Activated CD4-positive, alpha-beta T cell treated with anti-CD3 and anti-CD28 coated beads, Interleukin-2, amount 50 U/mL, for 16 hours (primary cell): ENCODE measurements around the gene HMBS.
"Not testable (repeated sequence)": the region's sequence is repeated elsewhere in the genome, so short reads cannot be mapped to it uniquely, and the experiment has no call there.

ENCODE experiments used
- DNase-seq: peaks from one replicate; pipeline ENCODE4 v3.0.0-alpha.2; 2020

HMBS gene

GRCh38 chr11:119103161-119103664, 18.5 kb downstream of the HMBS start:
- not testable (repeated sequence) for DNase-seq

- DNase-seq: no peak
These were observed 19.1 kb downstream of the HMBS start for GRCh38 chr11:119103793-119104192.

- DNase-seq: peak; percentile 94
These were observed 22.2 kb downstream of the HMBS start, which contains the start of gene C2CD2L for GRCh38 chr11:119106564-119107537. Gene C2CD2L, plus strand, starts transcription at chr11:119107344. Its CDS starts 398 bp downstream, at chr11:119107742.

DNA sequence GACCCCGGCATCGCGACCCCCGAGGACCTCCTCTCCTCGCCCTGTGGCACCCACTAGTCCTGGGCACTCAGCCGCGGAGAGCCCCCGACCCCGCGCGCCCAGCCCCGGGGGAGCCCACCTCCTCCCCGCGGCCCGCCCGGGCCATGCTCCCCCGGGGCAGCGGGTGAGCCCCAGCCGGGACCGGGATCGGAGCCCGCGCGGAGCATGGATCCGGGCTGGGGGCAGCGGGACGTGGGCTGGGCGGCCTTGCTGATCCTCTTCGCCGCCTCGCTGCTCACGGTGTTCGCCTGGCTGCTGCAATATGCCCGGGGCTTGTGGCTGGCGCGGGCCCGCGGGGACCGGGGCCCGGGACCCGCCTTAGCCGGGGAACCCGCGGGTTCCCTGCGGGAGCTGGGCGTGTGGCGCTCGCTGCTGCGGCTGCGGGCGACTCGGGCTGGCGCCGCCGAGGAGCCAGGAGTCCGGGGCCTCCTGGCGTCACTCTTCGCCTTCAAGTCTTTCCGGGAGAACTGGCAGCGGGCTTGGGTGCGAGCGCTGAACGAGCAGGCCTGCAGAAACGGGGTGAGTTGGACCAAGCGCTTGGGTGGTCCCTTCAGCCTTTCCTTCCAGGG, 23.0 kb downstream of the HMBS start:
- DNase-seq: no peak

DNA sequence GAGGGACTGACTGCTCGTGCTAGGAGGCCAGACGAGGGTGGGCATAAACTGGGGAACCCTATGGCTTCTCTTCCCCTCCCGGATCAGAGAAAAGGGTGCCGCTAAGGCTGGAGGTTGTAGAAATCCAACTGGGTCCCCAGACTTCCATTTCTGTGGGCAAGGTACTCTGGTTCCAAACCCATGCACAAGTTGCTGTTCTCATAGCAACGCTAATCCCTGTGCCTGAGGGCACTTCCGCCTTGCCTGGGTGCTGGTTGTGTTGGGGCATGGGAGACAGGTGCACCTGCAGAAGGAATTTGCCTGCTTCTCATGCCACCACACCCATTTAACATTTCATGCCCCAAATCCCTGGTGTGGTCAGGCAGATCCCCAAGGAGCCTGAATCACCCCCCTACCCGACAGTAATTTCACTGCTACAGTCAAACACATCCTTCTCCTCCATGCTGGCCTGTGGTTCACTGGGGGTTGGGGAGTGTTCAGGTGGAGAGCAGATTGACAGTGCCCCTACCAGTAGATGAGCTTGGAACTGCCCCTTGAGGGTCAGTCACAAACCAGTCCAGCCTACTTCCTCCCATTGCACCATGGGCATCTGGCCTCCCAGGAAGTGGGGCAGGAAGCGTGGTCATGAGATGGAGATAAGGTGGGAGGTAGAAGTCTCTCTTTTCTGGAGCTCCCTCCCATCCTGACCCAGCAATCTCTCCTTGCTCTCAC, 23.6 kb downstream of the HMBS start:
- DNase-seq: peak; percentile 51

DNA sequence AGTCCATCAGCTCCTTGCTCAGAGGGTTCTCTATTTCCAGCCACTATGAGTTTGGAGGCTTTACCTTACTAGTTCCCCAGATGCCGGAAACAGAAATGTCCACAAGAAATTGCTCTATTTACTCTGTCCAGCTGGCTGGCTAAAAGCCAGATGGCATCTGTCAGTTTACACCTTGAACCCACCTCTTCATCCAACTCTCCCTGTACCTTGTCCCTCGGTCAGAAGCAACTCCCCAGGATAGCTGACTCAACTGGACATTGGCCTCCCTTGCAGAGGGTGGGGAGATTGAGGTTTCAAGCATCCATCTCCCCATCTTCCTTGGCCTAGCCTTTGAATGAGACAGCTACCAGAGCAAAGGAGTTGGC, 24.2 kb downstream of the HMBS start:
- DNase-seq: no peak

DNA sequence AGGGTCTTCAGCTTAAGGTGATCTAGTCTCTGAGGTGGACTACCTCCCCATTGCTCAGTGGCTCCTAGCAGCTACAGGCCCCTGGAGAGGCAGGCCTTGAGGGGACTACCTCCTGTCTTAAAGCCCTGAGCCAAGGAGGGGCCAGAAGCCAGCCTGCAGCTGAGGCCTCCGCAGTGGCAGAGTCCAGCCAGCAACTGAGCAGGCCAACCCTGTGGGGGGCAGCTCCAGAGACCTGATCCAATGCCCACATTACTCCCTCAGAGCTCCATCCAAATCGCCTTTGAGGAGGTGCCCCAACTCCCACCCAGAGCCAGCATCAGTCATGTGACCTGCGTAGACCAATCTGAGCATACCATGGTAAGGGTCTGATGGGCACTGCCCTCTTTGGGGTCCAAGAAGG, 25.2 kb downstream of the HMBS start:
- DNase-seq: no peak

DNA sequence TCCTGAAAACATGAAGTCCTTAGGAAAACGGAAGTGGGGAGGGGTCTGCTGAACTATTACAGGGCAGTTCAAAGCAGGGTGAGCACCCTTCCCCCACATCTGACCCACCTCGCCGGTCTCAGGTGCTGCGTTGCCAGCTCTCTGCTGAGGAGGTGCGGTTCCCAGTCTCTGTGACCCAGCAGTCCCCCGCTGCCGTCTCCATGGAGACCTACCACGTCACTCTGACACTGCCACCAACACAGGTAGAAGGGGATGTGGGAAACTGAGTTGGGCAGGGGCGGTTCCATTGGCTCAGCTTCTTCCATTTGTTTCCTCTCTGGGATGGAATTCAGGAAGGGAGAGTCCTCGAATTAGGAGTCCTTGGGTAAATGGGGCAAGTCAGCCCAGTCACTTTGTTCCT, 25.8 kb downstream of the HMBS start:
- DNase-seq: no peak

- no peak for DNase-seq
These were observed 26.8 kb downstream of the HMBS start for GRCh38 chr11:119111361-119111925.

DNA sequence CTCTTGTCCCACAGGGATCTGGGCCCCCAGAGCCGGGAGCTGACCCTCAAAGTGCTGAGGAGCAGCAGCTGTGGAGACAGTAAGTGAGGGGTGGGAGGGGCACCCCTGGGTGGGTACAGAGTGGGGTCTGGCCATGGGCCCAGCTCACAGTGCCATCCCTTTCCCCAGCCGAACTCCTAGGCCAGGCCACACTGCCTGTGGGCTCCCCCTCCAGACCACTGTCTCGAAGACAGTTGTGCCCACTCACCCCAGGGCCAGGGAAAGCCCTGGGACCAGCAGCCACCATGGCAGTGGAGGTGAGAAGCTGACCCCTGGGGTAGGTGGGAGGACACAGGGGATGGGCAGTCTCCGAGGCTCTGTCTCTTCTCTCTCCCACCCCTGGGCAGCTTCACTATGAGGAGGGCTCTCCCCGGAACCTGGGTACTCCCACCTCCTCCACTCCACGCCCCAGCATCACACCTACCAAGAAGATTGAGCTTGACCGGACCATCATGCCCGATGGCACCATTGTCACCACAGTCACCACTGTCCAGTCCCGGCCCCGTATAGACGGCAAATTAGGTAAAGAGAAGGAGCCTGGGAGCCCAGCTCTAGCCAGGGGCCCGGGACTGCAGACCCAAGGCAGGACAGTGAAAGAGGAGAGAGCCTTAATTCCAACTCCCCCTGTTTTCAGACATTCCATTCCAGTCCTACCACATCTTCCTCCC, 27.8 kb downstream of the HMBS start:
- DNase-seq: no peak

- no peak for DNase-seq
These were observed 29.0 kb downstream of the HMBS start for GRCh38 chr11:119113716-119114115.

DNA sequence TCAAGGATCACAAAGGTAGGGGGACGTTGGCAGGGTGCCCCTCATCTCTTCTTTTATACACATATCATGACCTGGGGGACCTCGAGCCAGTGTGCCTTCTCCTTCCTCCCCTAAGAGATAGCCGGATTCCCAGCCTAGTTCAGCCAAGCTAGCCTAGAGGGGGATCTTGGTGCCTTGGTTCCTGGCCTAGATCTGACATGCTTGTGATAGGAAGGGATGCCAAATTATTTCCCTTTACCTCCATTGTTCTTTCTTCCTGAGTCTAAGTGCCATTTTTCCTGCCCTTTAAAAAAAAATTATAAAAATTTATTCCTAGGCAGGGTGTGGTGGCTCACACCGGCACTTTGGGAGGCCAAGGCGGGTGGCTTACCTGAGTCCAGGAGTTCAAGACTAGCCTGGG, 29.7 kb downstream of the HMBS start:
- no peak for DNase-seq

GRCh38 chr11:119115484-119116234, 31.0 kb downstream of the HMBS start:
- no peak for DNase-seq

- DNase-seq: no peak
These were observed 31.5 kb downstream of the HMBS start for GRCh38 chr11:119116235-119116594.

GRCh38 chr11:119116601-119117000, 31.9 kb downstream of the HMBS start:
- DNase-seq: no peak

GRCh38 chr11:119117004-119117706, 32.5 kb downstream of the HMBS start:
- no peak for DNase-seq

- DNase-seq: no peak
These were observed 33.5 kb downstream of the HMBS start for GRCh38 chr11:119118227-119118626.

- DNase-seq: no peak
These were observed 34.3 kb downstream of the HMBS start for GRCh38 chr11:119118946-119119345.

GRCh38 chr11:119120639-119121007, 35.9 kb downstream of the HMBS start:
- no peak for DNase-seq

DNA sequence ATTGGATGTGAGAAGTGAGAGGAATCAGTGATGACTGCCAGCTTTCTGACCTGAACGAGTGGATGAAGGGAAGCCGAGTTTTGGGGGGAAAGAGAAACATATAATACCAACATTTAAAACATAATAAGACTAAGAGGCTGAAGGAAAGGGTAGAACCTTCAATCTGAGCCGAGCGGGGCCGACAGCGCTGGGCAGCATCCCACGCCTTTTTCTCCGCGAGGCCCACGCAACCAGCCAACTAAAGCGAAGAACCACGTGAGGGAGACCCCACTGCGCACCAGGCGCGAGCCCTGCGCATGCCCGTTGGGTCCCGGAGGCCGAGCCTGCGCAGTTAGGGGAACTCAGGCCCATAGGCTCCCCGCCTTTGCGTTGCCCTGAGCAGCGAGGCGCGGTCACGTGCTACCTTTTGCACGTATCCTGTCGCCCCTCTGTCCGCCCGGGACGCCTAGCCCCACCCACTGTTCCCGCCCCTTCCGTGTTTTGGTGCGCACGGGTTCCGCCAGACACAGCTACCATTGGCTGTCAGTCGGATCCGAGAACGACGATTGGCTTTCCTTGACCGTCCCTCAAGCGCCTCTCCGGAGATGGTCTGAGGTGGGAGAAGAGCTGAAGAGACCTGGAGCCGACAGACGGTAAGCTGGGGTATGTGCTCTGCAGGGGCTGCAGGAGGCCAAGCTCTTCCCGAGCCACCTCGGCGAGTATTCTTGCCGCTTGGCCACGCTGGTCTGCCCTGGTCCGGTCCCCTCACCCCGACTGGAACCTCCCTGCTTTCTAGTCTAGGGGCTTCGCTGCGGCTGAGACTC, 36.5 kb downstream of the HMBS start, which contains the start of gene HINFP:
TSS of gene HINFP (plus strand) at position 573 of the 803 bp plus-strand sequence. CDS start 5,365 bp downstream, outside the sequence.
- peak; percentile 100 for DNase-seq
